AG04450 (cell line): ENCODE measurements around the gene NLRC5. TPM values are rescaled to one million over a fixed set of nuclear protein-coding genes. Genes with fewer than 3 reads are reported as not detected.

Experiments
- CTCF ChIA-PET: fragments of 300-600, 350-600 bp; formaldehyde crosslinking; extraction: SDS; loops from one replicate; lab custom pipeline; 2022; ENCODE audit warnings: antibody characterized with exemption, inconsistent platforms; lab: Charles Lee
- POLR2A ChIA-PET: fragments of 350-600 bp; formaldehyde crosslinking; extraction: SDS; loops from one replicate; lab custom pipeline; 2021; ENCODE audit warnings: antibody characterized with exemption, inconsistent platforms; lab: Yijun Ruan, JAX
- DNase-seq: peaks from one replicate; pipeline ENCODE4 v3.0.0-alpha.2; 2011; ENCODE audit warnings: low read depth, low spot score
- H3K27ac ChIP-seq: one replicate; pipeline ENCODE4 v1.5.1; 2012; ENCODE audit warnings: low read depth, low read length, control low read depth
- H3K27me3 ChIP-seq: one replicate; pipeline ENCODE4 v1.6.0; 2012; ENCODE audit warnings: low read length; ENCODE audit not compliant: control insufficient read depth, insufficient read depth
- H3K4me3 ChIP-seq: 2 replicates; pipeline ENCODE4 v1.5.1; 2011; ENCODE audit warnings: mild to moderate bottlenecking, low read depth, low read length, control low read depth
- H3K9me3 ChIP-seq: 2 replicates; pipeline ENCODE4 v1.5.1; 2012; ENCODE audit warnings: low read length; ENCODE audit not compliant: control insufficient read depth, insufficient read depth
- CTCF ChIP-seq: IDR thresholded peaks from 2 replicates; pipeline ENCODE4 v1.5.1; 2011; ENCODE audit warnings: low read depth, low read length, control low read depth, inconsistent platforms
- polyA plus RNA-seq: library from polyadenylated mRNA; depleted of rRNA; stranded (reverse); fragments of >200 nt; gene quantifications from 2 replicates; pipeline ENCODE4 v1.2.3, GENCODE V29; 2011

The NLRC5 gene
- polyA plus RNA-seq, 1 experiment = 9.2 TPM

- no peak for DNase-seq
- H3K27ac ChIP-seq = no peak overlapping the region
- peaks cover 2% of the 10 kb centered on the region for H3K27me3 ChIP-seq
- ChIA-PET CTCF (no interaction called here), POLR2A (no interaction called here)
- no peak for TF ChIP-seq CTCF
- no peaks in the 10 kb centered on the region for H3K9me3 ChIP-seq
- no peak overlapping the region for H3K4me3 ChIP-seq
These were observed 12.1 kb upstream of the NLRC5 start for GRCh38 chr16:56977216-56977615.

GRCh38 chr16:56977823-56978430 lies 11.4 kb upstream of the NLRC5 start:
- DNase-seq = no peak
- Histone ChIP-seq H3K27me3 (peaks cover 2% of the 10 kb centered on the region), H3K27ac (no peak overlapping the region), H3K9me3 (no peaks in the 10 kb centered on the region), H3K4me3 (no peak overlapping the region)
- ChIA-PET POLR2A (no interaction called here), CTCF (no interaction called here)
- TF ChIP-seq CTCF = no peak

GRCh38 chr16:56980201-56980535 lies 9.2 kb upstream of the NLRC5 start:
- Histone ChIP-seq H3K27me3 (no peaks in the 10 kb centered on the region), H3K4me3 (no peak overlapping the region), H3K27ac (no peak overlapping the region), H3K9me3 (no peaks in the 10 kb centered on the region)
- no peak for DNase-seq
- POLR2A ChIA-PET = no interaction called here
- CTCF ChIA-PET = no interaction called here
- no peak for TF ChIP-seq CTCF

GRCh38 chr16:56980792-56981724 lies 8.3 kb upstream of the NLRC5 start:
- no peak for TF ChIP-seq CTCF
- Histone ChIP-seq H3K27ac (no peak overlapping the region), H3K4me3 (no peak overlapping the region), H3K27me3 (no peaks in the 10 kb centered on the region), H3K9me3 (no peaks in the 10 kb centered on the region)
- DNase-seq = no peak
- ChIA-PET POLR2A (no interaction called here), CTCF (no interaction called here)

- H3K27ac ChIP-seq = no peak overlapping the region
- no peak for TF ChIP-seq CTCF
- POLR2A ChIA-PET = no interaction called here
- H3K27me3 ChIP-seq = no peaks in the 10 kb centered on the region
- no peak for DNase-seq
- CTCF ChIA-PET = no interaction called here
- no peaks in the 10 kb centered on the region for H3K9me3 ChIP-seq
- H3K4me3 ChIP-seq = no peak overlapping the region
These were observed 7.6 kb upstream of the NLRC5 start for GRCh38 chr16:56981729-56982271.
